ENCODE measurements around the gene LRRC26. TPM values are rescaled to one million over a fixed set of nuclear protein-coding genes. Genes with fewer than 3 reads are reported as not detected.

LRRC26 gene
- polyA plus RNA-seq, 10 donors = not detected

- no peak for DNase-seq
Measured at GRCh38 chr9:137183980-137184595, 14.2 kb upstream of the LRRC26 start.

GRCh38 chr9:137182836-137183235 lies 13.0 kb upstream of the LRRC26 start:
- DNase-seq = no peak

- DNase-seq = no peak
Measured at GRCh38 chr9:137181680-137182079, 11.8 kb upstream of the LRRC26 start.

- no peak for DNase-seq
Measured at GRCh38 chr9:137180491-137180890, 10.6 kb upstream of the LRRC26 start.

GRCh38 chr9:137179761-137180160 lies 9.9 kb upstream of the LRRC26 start:
- no peak for DNase-seq

GRCh38 chr9:137178939-137179630 lies 9.2 kb upstream of the LRRC26 start:
- no peak for DNase-seq

- DNase-seq = no peak
Measured at GRCh38 chr9:137178201-137178938, 8.5 kb upstream of the LRRC26 start.

- DNase-seq = no peak
Measured at GRCh38 chr9:137176302-137177182, 6.7 kb upstream of the LRRC26 start.

- no peak for DNase-seq
Measured at GRCh38 chr9:137175345-137175961, 5.6 kb upstream of the LRRC26 start.

GRCh38 chr9:137174722-137175293 lies 5.0 kb upstream of the LRRC26 start:
- no peak for DNase-seq

- DNase-seq = no peak
Measured at GRCh38 chr9:137173796-137174664, 4.2 kb upstream of the LRRC26 start.

GRCh38 chr9:137172901-137173795 lies 3.3 kb upstream of the LRRC26 start:
- no peak for DNase-seq

GRCh38 chr9:137171149-137171900 lies 1.5 kb upstream of the LRRC26 start:
- no peak for DNase-seq

GRCh38 chr9:137170486-137171148 lies 766 bp upstream of the LRRC26 start:
- no peak for DNase-seq

GRCh38 chr9:137168904-137169856 lies 671 bp downstream of the LRRC26 start:
- DNase-seq = peak in 2 of 3 donors; percentile 40 to 67

GRCh38 chr9:137168573-137168903 lies 1.3 kb downstream of the LRRC26 start:
- DNase-seq = peak in 1 of 3 donors; percentile 42
